Medulla oblongata (tissue), 1 donor: Measurements from ENCODE around the gene LIN52.

Experiments used
- DNase-seq: peaks from one replicate; pipeline ENCODE4 v3.0.0-alpha.2; 2015; ENCODE audit errors: extremely low spot score

The LIN52 gene, protein sequence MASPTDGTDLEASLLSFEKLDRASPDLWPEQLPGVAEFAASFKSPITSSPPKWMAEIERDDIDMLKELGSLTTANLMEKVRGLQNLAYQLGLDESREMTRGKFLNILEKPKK

DNA sequence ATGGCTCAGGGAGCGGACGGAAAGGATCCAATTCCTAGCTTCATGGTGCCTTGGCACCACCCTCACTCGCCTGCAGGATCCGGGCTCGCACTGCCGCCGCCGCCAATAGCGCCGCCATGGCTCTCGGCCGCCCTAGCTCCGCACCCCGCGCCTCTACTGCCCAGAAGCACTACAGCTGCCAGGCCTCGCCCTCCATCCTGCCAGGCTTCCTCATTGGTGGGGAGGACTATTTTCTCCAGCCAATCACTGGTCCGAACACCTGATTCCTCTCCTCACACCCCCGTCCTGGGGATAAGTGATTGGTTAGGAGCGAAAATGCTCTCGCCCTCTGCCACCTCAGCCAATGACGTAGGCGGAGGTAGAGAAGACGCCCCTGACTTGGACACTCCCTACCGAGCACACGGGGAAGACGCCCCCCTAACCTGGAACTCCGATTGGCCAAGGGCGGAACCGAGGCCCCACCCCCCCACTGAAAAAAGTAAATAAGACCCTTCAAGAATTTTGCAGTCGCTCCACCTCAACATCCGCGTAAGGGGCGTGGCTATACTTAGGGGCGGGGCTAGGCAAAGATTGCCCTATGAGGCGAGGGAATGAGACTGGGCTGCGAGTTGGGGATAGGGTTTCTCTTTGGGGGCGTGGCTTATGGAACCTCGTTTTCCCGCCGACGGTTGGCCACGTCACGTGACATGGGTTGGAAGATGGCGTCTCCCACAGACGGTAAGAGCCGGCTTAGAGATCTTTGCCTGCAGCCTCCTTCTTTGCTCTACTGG lies at the start of gene LIN52, which contains the start of gene ALDH6A1:
TSS of gene LIN52 (plus strand) at position 680 of the 770 bp plus-strand sequence. CDS start at position 699, 19 bp downstream.
TSS of gene ALDH6A1 (minus strand) at position 177 of the 770 bp plus-strand sequence. CDS start at position 118, 59 bp downstream.
- peak; percentile 100 for DNase-seq

DNA sequence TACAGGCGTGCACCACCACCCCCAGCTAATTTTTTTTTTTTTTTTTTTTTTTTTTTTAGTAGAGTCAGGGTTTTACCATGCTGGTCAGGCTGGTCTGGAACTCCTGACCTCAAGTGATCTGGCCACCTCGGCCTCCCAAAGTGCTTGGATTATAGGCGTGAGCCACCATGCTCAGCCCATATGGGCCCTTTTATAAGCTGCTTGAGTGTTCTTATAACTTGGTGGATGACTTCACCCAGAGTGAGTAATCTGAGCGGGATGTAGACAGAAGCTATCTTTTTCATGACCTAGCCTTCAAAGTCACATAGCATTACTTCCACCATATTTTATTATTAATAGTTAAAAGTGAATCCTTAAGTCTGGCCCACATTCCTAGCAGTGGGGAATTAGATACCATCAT lies 49.2 kb upstream of the LIN52 start:
- DNase-seq = no peak

DNA sequence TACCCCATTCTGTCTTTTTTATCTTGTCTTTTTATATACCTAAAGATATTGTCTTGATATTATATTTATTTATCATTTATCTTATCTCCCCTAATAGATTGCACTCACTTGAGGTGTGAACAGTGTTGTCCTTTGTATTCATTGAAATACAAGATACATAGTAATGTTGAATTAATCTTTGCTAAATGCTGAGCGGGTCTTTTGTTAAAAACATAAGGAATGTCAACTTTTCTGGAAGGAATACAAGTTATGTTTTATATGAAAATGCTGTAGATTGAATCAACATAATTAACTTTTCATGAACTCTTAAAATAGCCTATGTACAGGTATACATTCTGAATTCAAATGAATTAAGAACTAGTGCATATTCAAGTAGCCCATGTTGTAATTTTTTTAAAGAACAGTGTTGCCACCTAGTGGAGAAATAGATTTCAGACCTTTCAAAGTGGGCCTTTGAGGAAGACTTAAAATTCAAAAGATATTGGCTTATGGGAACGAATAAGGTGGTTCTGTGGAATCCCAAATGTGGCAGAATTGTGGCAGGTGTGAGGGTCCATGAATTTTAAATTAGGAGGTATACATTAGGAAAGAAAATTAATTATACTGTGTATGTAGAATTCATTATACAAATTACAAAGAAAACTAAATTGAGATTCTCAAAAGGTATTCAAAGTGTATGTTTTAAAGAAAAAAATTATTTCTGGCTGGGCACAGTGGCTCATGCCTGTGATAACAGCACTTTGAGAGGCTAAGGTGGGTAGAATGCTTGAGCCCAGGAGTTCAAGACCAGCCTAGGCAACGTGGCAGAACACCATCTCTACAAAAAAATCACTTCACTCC lies 46.5 kb upstream of the LIN52 start:
- DNase-seq = peak; percentile 73

DNA sequence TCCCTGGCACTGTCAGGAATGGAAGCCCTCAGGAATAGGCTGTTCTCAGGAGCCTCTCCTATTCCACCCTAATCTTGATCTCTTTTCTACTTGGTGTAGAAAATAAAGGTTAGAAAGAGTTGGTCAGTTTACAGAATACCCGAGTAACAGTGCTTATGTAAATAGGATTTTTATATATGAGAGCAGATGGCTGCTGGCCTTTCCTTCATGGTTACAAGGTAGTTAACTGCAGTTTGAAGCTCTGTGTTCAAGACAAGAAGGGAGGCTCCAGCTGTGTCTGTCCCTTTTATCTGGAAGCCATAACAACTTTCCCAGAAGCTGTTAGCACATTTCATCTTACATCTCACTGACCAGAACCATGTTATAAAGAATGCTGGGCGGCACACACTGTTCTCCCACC lies 42.5 kb upstream of the LIN52 start:
- no peak for DNase-seq

DNA sequence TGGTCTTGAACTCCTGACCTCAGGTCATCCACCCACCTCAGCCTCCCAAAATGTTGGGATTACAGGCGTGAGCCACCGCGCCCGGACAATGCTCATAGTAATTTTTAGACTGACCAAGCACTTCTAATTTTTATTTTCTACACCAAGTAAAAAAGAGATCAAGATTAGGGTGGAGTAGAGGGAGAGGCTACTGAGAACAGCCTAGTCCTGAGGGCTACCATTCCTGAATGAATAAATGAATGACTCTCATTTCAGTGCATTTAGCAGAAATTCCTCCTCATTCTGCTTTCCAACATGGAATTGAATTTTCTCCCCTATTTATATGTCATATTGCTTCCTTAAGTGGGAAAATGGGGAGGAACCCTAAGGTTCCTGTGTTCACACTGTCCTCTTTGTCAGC lies 39.2 kb upstream of the LIN52 start:
- no peak for DNase-seq

DNA sequence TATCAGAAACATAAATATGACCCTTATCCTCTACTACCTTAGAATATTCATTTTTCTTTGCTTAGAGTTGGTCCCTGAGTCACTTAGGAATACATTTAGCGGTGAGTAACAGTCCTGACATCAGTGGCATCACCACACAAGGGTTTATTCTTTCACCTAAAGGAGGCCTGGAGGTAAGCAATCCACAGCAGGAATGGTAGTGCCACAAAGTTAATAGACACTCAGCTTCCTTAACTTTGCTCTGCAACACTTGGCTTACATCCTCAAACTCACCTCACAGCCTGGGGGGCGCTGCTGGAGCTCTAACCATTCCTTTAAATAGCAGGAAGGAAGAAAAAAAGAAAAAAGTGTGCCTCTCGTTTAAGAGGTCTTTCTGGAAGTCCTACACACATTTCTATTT lies 36.5 kb upstream of the LIN52 start:
- no peak for DNase-seq

DNA sequence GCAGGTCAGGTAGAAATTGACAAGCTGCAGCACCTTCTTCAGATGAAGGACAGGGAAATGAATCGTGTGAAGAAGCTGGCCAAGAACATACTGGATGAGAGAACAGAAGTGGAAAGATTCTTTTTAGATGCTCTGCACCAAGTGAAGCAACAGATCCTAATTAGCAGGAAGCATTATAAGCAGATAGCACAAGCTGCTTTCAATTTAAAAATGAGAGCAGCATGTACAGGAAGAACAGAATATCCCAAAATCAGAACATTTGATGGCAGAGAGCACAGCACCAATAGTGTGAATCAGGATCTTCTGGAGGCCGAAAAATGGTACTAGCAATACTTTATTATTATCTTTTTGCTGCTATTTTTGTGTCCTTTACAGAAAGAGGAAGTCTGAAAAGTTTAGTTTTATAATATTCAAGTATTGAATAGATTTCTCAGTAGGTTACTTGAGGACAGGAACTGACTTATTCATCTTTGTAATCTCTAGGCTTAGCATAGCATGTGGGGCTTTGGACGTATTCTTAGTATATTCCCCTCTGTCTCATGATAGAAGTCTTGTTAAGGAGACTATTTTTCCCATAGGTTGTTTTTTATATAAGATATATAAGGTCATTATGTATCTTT lies 34.8 kb upstream of the LIN52 start:
- no peak for DNase-seq

DNA sequence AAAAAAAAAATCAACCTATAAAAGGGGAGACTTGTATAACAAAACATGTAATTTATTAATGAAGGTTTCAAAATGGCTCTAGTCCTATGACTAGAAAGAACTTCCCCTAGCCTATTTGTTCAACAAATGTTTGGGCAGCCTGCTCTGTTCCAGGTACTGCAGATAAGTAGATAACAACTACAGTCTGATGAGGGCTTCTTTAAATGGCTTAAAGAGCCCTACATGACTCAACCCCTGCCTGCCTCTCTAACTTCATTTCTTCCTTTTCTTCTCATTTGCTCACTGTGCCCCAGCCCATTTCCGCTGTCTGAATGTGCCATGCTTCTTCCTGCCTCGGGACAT lies 22.0 kb upstream of the LIN52 start:
- no peak for DNase-seq

DNA sequence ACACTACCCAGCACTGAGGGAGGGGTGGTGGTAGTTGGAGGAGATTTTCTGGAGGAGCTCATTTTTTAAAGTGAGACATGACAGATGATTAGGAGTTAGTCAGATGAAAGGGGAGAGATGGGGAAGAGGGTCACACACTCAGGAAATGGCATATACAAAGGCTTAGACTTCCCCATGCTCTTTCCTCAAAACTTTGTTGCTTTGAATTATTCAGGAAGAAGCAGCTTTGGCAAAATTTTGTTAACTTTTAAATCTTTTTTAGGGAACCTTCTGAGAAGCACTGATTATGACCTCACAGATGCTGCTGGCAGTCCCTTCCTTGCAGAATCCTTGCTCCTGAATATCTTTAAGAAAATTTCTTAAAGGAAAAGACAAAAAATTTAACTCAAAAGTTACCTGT lies 20.3 kb upstream of the LIN52 start:
- no peak for DNase-seq

DNA sequence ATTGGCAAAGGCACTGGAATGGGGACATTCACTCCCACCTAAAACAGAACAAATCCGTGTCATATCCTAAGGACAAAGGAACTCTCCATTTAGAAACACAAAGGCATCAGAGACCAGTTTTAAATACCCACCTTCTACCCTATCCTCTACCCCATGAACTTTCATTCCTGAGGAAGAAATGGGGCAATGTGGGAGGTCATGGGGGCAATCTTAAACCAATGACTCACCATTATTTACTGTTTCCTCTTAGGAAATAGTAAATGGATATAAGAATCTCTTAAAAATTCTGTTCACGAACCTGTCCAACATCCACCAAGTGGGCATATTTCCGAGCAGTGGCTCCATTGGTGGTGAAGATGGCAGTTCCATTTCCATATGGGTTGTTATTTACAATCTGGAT lies 19.9 kb upstream of the LIN52 start:
- DNase-seq = no peak

DNA sequence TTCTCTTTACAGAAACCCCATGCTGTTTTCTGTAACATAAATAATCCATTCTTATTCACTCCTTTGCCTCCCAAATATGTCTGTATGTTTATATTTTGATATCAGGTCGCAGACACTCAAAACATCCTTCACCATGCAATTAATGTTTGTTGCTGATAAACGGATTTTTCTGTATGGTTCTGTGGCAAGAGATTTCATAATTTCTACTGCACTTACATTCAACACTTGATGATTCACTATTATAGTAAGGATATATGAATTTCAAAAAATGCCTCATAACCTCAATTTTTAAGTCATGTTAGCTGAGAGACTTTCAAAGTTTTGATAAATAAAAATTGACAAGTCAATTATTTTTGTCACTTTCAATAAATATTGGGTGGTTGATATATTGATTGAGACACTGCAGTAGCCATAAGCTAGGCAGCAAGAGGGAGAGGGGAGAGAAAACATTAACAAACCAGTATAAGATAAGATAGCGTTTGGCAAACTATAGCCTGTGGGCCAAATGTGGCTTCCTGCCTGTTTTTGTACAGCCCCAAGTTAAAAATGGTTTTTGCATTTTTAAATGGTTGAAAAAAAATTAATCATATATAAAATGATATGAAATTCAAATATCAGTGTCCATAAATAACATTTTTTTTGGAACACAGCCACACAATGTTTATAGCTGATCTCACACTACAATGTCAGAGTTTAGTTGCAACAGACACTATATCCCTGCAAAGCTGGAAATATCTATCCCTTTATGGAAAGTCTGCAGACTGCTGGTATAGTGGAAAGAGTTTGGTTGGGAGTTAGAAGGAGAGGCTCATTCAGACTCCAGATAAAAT lies 18.8 kb upstream of the LIN52 start:
- DNase-seq = no peak

DNA sequence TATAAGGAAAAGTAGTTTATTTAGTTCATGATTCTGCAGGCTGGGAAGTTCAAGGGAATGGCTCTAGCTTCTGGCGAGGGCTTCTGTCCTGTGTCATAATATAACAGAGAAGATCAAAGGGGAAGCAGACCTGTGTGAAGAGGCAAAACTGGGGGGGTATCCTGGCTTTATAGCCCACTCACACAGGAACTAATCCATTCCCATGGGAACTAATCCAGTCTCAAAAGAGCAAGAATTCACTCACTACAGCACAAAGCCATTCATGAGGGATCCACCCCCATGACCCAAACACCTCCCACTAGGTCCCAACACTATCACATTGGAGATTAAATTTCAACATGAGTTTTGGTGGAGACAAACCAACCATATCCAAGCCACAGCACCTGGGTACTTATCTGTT lies 7.4 kb upstream of the LIN52 start:
- no peak for DNase-seq

DNA sequence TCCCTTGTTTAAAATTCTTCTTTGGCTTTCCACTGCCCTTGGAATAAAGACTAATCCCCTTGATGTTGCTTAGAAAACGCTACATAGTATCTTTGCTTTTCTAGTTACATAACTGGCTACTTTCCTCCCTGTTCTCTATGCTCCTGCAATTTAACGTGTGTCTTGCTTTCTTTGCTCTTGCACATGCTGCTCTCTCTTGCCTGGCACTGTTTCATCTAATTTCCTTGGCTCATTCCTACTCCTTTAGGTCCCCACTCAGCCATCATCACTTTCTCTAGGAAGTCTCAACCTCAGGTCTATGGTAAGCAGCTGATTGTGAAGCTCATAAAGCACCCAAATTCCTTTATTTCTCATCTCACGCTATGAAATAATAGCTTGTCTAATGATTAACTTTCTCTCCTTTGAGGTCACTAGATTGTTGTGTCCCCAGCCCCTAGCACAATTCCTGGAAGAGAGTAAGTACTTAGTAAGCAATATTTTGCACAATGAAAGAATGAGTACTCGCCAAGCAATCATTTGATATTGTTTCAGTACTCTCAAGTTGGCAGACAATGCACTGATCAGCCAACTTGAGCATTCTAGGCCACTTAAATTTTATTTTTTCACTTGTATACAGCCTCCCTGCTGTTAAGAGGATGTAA lies 3.8 kb upstream of the LIN52 start:
- DNase-seq = no peak

DNA sequence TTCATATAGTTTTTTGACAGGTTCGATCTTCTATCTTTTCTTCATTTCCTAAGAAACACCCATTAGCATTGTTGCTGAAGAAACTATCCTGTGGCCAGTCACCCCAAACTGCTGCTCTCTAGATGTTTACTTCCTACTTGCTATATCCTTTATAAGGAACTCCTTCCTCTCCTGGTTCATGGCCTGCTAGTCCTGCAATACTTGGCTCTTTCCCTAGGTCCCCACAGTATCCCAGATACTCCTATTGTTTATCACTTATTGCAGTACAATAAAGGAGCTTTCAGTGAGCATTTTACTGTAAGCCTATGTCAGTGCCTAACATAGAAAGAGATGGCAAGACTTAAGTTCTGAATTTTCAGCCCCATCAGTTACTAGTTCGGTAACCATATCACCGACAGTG lies 3.3 kb upstream of the LIN52 start:
- DNase-seq = no peak

DNA sequence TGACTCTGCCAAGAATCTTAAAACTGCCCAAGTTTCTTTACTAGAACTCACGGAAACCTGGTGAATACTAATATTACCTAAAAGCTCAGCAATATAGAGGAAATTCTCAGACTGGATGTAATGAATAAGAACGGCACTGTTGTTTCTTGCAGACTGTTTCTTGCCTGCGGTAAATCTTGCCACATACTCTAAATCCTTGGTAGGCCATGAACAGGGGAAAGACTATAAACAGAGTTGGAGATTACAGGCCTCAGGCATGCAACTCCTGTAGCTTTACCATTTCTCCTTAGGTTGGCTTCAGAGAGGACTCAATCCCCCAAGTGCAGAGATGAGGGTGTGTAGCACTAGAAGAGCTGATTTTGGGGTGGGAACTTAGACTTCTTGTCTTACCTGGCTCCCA lies 1.6 kb upstream of the LIN52 start:
- DNase-seq = no peak

DNA sequence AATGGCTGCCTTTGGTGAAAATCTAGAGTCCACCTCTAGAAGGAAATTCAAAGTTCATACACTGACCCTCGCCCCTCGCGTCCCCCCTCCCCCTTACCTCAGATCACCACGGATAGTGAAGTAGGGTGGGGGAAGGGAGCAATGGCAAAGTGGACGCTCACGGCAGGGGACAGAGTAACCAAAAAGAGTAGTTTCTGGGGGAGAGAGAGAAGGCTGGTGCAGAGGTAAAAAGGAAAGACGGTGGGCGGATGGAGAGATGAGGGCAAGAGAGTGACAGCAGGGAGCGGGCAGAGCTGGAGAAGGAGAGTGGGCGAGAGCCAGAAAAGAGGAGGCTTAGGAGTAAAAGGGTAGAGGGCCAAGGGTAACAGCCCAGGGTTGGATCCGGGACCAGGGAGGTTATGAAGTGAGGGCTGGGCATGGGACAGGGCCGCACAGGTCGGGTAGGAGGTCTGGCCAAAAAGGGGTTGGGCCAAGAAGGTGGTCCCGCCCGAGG lies 926 bp upstream of the LIN52 start:
- no peak for DNase-seq

DNA sequence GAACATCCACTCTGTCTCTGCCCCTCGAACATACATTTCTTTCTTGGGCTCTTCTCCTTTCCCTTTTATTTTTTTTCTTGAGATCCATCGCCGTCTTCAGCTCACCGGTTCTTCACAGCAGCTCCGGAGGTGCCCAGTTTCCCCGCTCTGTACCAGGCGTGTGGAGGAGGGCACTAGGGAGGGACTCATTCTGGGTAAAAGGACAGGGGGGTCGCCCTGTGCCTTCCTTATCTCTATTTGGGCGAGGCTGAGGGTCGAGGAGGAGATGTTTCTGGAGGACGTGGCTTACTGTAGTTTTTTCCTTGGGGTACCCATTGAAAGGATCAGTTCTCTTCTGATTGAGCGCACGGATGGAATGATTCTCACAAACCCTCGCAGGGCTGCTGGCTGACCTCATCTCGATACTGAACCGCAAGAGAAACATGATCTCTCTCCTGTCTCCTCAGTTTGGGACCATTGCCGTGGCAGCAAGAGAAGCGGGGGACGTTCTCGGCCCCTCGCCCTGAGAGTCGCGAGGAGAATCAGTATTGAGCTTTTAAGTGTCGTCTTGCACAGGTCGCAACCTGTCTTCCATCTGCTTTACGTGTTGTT lies 386 bp downstream of the LIN52 start:
- no peak for DNase-seq

DNA sequence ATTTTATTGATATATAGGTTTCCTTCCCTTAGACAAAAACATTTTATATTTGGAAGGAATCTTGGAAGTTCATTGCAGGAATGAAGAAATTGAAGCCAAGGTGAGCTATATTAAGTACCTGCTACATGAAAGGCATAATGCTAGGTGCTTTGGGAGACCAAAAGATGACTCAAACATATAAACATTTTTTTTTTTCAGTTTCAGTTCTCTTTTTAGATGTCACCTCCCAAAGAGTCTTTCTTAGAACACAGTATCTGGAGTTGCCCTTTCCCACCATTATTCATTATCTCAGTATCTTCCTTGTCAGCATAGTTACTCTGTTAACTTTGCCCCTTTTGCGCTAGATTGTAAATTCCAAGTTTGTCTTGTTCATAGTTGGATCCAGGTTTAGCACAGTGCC lies 1.1 kb downstream of the LIN52 start:
- no peak for DNase-seq

DNA sequence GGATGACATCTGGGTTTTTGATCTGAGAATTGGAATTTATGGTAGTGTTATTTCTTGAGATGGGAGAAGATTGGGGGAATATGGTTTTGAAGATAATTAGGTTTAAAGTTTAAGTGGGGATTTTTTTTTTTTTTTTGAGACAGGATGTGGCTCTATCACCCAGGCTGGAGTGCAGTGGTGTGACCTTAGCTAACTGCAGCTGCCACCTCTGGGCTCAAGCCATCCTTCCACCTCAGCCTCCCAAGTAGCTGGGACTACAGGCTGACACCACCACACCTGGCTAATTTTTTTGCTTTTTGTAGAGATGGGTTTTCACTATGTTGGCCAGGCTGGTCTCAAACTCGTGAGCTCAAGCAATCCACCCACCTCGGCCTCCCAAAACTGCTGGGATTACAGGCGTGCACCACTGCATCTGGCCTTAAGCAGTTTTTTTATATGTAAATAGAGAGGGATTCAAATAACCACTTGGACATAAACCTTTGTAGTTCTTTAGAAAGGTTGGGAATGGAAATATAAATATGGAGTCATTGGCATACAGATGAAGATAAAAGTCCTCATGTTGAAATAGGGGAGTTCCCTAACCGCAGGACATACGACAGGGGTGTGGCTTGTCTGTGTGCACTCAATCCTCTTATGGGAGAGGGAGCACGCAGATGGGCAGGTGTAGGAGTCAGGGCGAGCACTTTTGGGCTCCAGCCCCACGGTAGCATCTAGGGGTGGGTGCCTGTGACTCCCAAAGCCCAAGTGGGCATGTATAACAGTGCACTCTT lies 4.7 kb downstream of the LIN52 start:
- DNase-seq = no peak

DNA sequence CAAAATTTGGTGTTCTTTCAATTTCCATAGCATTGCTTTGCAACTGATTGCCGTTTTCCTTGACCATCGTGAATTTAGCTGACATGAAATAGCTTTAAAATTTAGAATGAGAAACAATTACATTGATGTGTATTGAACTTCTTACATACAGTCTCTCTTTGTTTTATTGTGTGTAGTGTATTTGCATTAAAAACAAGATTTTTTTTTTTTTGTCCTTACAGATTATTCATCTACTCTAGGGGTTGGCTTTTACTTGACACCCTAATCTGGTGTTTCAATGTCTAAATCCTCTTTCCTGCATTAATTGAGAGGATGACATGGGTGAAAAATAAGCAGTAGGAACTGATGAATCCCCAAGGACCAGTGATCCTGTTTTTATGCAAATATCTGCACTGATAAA lies 20.6 kb downstream of the LIN52 start:
- DNase-seq = no peak
